A549 (cell line): Measurements from ENCODE around the gene FERD3L. TPM values are rescaled to one million over a fixed set of nuclear protein-coding genes. Genes with fewer than 3 reads are reported as not detected.

ENCODE experiments used
- ATAC-seq, 2 experiments: fragments of 200-7000 bp in 1 of 2; fragments of >200 bp in 1 of 2; cut with Nextera tagmentation in 1 of 2; cut with Tn5 transposase in 1 of 2; 3 replicates each; pipeline versions ENCODE4 v1.8.0 to v1.9.1; 2018 to 2020; ENCODE audit warnings: mild to moderate bottlenecking in 1 of 2, moderate library complexity in 1 of 2
- CTCF ChIA-PET: fragments of 300-600 bp; sonication (Branson Sonifier 250); formaldehyde crosslinking; extraction: SDS; loops from one replicate; lab custom pipeline; 2021; ENCODE audit warnings: antibody characterized with exemption, inconsistent platforms; lab: Yijun Ruan, JAX
- POLR2A ChIA-PET: fragments of 350-600 bp; formaldehyde crosslinking; extraction: SDS; loops from one replicate; lab custom pipeline; 2021; ENCODE audit warnings: antibody characterized with exemption, inconsistent platforms; lab: Yijun Ruan, JAX
- DNase-seq, 2 experiments: peaks; one replicate each; pipeline versions ENCODE4 v3.0.0 to v3.0.0-alpha.2; 2011 to 2016; ENCODE audit warnings: low read depth in 1 of 2, low spot score in 1 of 2
- FAIRE-seq: peaks from 2 replicates; lab custom pipeline; 2011; peaks lifted over from hg19 to GRCh38; lab: Jason Lieb, UNC
- H3K27ac ChIP-seq, 2 experiments: fragments of >200 bp; sonication (Bioruptor Twin); formaldehyde crosslinking; 3 replicates each; pipeline ENCODE4 v1.5.1; 2016 to 2017
- H3K4me1 ChIP-seq: fragments of >200 bp; sonication (Bioruptor Twin); formaldehyde crosslinking; 3 replicates; pipeline ENCODE4 v1.6.1; 2016
- H3K4me2 ChIP-seq: fragments of >200 bp; sonication (Bioruptor Twin); formaldehyde crosslinking; 3 replicates; pipeline ENCODE4 v1.6.1; 2016
- H3K4me3 ChIP-seq: fragments of >200 bp; sonication (Bioruptor Twin); formaldehyde crosslinking; 3 replicates; pipeline ENCODE4 v1.5.1; 2016
- H3K9me3 ChIP-seq: fragments of >200 bp; sonication (Bioruptor Twin); formaldehyde crosslinking; 3 replicates; pipeline ENCODE4 v1.6.1; 2016
- CBX2 ChIP-seq: fragments of 200-600 bp; sonication (generic); IDR thresholded peaks from 2 replicates; pipeline ENCODE4 v1.6.1; 2016; ENCODE audit warnings: low read depth, mild to moderate bottlenecking, borderline replicate concordance
- CBX8 ChIP-seq: fragments of 200-600 bp; sonication (generic); IDR thresholded peaks from 2 replicates; pipeline ENCODE4 v1.6.1; 2016
- CEBPB ChIP-seq, 2 experiments: fragments of >200 bp in 1 of 2; sonication (Bioruptor Twin) in 1 of 2; formaldehyde crosslinking in 1 of 2; IDR thresholded peaks; 2 replicates each; pipeline ENCODE4 v1.6.1; 2012 to 2016
- CHD2 ChIP-seq: fragments of 150-350 bp; IDR thresholded peaks from 2 replicates; pipeline ENCODE4 v1.6.1; 2014; ENCODE audit warnings: low read length; ENCODE audit not compliant: partially characterized antibody
- EHF ChIP-seq: fragments of 250-450 bp; sonication (Bioruptor Pico); IDR thresholded peaks from 2 replicates; pipeline ENCODE4 v1.5.0; 2020; ENCODE audit warnings: mild to moderate bottlenecking
- EHMT2 ChIP-seq: fragments of 200-600 bp; sonication (generic); IDR thresholded peaks from 2 replicates; pipeline ENCODE4 v1.6.1; 2016; ENCODE audit warnings: antibody characterized with exemption, low read depth, mild to moderate bottlenecking, moderate library complexity
- FOXS1 ChIP-seq: fragments of 250-450 bp; sonication (Bioruptor Pico); IDR thresholded peaks from 2 replicates; pipeline ENCODE4 v1.5.0; 2020; ENCODE audit warnings: mild to moderate bottlenecking, moderate library complexity
- GATA3 ChIP-seq: IDR thresholded peaks from 2 replicates; pipeline ENCODE4 v1.6.1; 2012; ENCODE audit warnings: borderline replicate concordance
- HOXB5 ChIP-seq: fragments of 250-450 bp; sonication (Bioruptor Pico); IDR thresholded peaks from 2 replicates; pipeline ENCODE4 v1.5.0; 2020; ENCODE audit warnings: mild to moderate bottlenecking, moderate library complexity
- JUN ChIP-seq, 2 experiments: fragments of >200 bp; sonication (Bioruptor Twin); formaldehyde crosslinking; IDR thresholded peaks; 2 replicates in 1 of 2; 3 replicates in 1 of 2; pipeline ENCODE4 v1.6.1; 2016 to 2017
- JUNB ChIP-seq: fragments of >200 bp; sonication (Bioruptor Twin); formaldehyde crosslinking; IDR thresholded peaks from 2 replicates; pipeline ENCODE4 v1.6.1; 2016
- KDM1A ChIP-seq: fragments of 200-600 bp; sonication (generic); IDR thresholded peaks from 2 replicates; pipeline ENCODE4 v1.6.1; 2016; ENCODE audit warnings: low read depth, mild to moderate bottlenecking
- KDM5A ChIP-seq: fragments of 200-600 bp; sonication (generic); IDR thresholded peaks from 2 replicates; pipeline ENCODE4 v1.6.1; 2016; ENCODE audit warnings: antibody characterized with exemption, mild to moderate bottlenecking
- MAFK ChIP-seq: fragments of 450-650 bp; IDR thresholded peaks from 2 replicates; pipeline ENCODE4 v1.6.1; 2014; ENCODE audit not compliant: partially characterized antibody
- NPAS2 ChIP-seq: fragments of 250-450 bp; sonication (Bioruptor Pico); IDR thresholded peaks from 2 replicates; pipeline ENCODE4 v1.8.0; 2022; ENCODE audit warnings: mild to moderate bottlenecking, moderate library complexity, borderline replicate concordance
- POLR2A ChIP-seq: IDR thresholded peaks from 2 replicates; pipeline ENCODE4 v1.6.1; 2012; ENCODE audit warnings: mild to moderate bottlenecking, low read length
- POLR2AphosphoS2 ChIP-seq: conservative IDR thresholded peaks from 2 replicates; pipeline ENCODE4 v1.6.1; 2012; ENCODE audit warnings: low read length, improper control_type of control experiment, inconsistent platforms
- RAD21 ChIP-seq, 2 experiments: fragments of >200 bp in 1 of 2; sonication (Bioruptor Twin) in 1 of 2; formaldehyde crosslinking in 1 of 2; IDR thresholded peaks in 1 of 2; conservative IDR thresholded peaks in 1 of 2; 2 replicates in 1 of 2; 3 replicates in 1 of 2; pipeline ENCODE4 v1.6.1; 2012 to 2018; ENCODE audit warnings: inconsistent platforms in 1 of 2
- RNF2 ChIP-seq: fragments of 200-600 bp; sonication (generic); IDR thresholded peaks from 2 replicates; pipeline ENCODE4 v1.6.1; 2016; ENCODE audit warnings: low read depth, mild to moderate bottlenecking, antibody characterized with exemption, moderate library complexity, borderline replicate concordance
- SMC3 ChIP-seq: fragments of >200 bp; sonication (Bioruptor Twin); formaldehyde crosslinking; IDR thresholded peaks from 3 replicates; pipeline ENCODE4 v1.6.1; 2018; ENCODE audit warnings: inconsistent platforms
- ZNF302 ChIP-seq: fragments of 250-450 bp; sonication (Bioruptor Pico); IDR thresholded peaks from 2 replicates; pipeline ENCODE4 v1.9.0; 2021; ENCODE audit warnings: inconsistent platforms, mild to moderate bottlenecking, moderate library complexity
- ZSCAN20 ChIP-seq: fragments of 250-450 bp; sonication (Bioruptor Pico); IDR thresholded peaks from 2 replicates; pipeline ENCODE4 v1.8.0; 2022; ENCODE audit warnings: mild to moderate bottlenecking, moderate library complexity
- WGBS: methylation state at CpG from one replicate; pipeline ENCODE4 v1.1.6; 2017; ENCODE audit errors: missing lambda C conversion rate; 5-methylcytosine and 5-hydroxymethylcytosine counted together
- polyA plus RNA-seq, 4 experiments: library from polyadenylated mRNA; depleted of rRNA in 3 of 4; stranded (reverse); fragments of >200 nt; fragmentation: RNase III in 1 of 4; extraction: RNeasy Plus Mini Kit Qiagen cat#74134 plus additional on column Dnase treatment in 1 of 4; gene quantifications; 2 replicates in 3 of 4; 3 replicates in 1 of 4; pipeline ENCODE4 v1.2.3, GENCODE V29; 2011 to 2017
- TF ChIP-seq, protein P1 (sequence below): fragments of >200 bp; sonication (Bioruptor Twin); formaldehyde crosslinking; IDR thresholded peaks from 2 replicates; pipeline ENCODE4 v1.6.1; 2016
- TF ChIP-seq, protein P2 (sequence below): fragments of 250-450 bp; sonication (Bioruptor Pico); IDR thresholded peaks from 2 replicates; pipeline ENCODE4 v1.5.0; 2021; ENCODE audit warnings: mild to moderate bottlenecking, moderate library complexity, borderline replicate concordance
- TF ChIP-seq, protein P3 (sequence below): fragments of 200-600 bp; sonication (generic); IDR thresholded peaks from 2 replicates; pipeline ENCODE4 v1.6.1; 2016; ENCODE audit warnings: antibody characterized with exemption, mild to moderate bottlenecking, moderate library complexity
- TF ChIP-seq, protein P4 (sequence below): fragments of >200 bp; sonication (Bioruptor Twin); formaldehyde crosslinking; IDR thresholded peaks from 3 replicates; pipeline ENCODE4 v1.5.1; 2016
- TF ChIP-seq, protein P5 (sequence below): IDR thresholded peaks from 2 replicates; pipeline ENCODE4 v1.6.1; 2012; ENCODE audit warnings: low read depth, borderline replicate concordance

The FERD3L gene
- polyA plus RNA-seq, 2 of the 4 experiments (the other 2 are of a cell fraction), result not detected

DNA sequence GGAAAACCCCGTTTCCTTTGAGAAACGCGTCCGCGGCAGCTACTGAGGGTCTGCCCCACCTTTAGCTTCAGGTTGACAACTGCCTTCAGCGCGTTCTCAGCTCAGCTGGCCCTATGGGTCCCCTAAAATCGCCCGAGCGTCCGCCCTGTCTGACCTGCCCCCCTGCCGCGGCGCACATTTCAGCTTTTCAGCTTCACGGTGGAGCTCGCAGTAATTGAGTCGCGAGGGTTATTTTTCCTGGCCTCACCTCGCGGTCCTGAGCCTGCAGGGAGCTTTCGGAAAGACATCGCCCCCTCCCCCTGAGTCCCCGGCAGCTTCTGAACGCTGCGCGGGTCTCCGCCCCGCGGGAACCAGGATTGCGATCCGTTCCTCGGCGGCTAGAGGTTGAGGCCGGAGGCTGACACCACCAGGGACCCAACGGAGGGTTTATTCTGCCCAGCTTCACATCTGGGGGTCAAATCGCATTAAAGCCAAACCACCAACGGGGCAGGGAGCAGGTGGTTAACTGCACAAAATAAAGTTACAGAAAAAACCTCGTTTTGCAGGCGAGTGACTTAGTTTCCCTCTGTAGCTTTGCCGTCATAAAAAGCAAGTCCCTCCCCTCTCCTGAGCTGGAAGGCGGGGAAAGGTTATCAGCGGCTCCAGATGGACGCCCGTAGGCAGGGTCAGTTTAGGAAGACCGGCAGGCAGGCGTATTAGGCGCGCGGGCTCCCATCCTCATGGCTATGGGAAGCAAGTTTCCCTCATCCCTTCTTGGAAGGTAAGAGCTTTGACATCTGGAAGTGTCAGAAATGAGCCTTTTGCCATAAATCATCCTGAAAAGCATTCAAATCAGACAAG, 38.8 kb downstream of the FERD3L start:
- ChIA-PET CTCF (interaction anchor here (0.6 to 1.2 kb wide), 2 partner anchors 515 to 516 kb away, joined by 3 to 4 read pairs; no protein-coding TSS in a partner anchor), POLR2A (no interaction called here)
- H3K27ac ChIP-seq, result no peak overlapping the region
- DNase-seq (no peak), ATAC-seq (no peak), FAIRE-seq (no peak)
- H3K4me3 ChIP-seq, result no peak overlapping the region
- TF ChIP-seq, protein P1, sequence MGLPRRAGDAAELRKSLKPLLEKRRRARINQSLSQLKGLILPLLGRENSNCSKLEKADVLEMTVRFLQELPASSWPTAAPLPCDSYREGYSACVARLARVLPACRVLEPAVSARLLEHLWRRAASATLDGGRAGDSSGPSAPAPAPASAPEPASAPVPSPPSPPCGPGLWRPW, result no peak
- TF ChIP-seq RAD21 (conservative IDR thresholded peaks at IDR 0.05 in 1 of 2, IDR thresholded peaks at IDR 0.05 in 1 of 2) (no peak), EHF (CRISPR knock-in tag) (no peak), RNF2 (no peak), CHD2 (no peak), HOXB5 (CRISPR knock-in tag) (no peak), ZSCAN20 (CRISPR knock-in tag) (no peak), POLR2AphosphoS2 (no peak), POLR2A (no peak), CBX8 (no peak), FOXS1 (CRISPR knock-in tag) (no peak), MAFK (no peak), EHMT2 (no peak), KDM5A (no peak)
- TF ChIP-seq, protein P2, sequence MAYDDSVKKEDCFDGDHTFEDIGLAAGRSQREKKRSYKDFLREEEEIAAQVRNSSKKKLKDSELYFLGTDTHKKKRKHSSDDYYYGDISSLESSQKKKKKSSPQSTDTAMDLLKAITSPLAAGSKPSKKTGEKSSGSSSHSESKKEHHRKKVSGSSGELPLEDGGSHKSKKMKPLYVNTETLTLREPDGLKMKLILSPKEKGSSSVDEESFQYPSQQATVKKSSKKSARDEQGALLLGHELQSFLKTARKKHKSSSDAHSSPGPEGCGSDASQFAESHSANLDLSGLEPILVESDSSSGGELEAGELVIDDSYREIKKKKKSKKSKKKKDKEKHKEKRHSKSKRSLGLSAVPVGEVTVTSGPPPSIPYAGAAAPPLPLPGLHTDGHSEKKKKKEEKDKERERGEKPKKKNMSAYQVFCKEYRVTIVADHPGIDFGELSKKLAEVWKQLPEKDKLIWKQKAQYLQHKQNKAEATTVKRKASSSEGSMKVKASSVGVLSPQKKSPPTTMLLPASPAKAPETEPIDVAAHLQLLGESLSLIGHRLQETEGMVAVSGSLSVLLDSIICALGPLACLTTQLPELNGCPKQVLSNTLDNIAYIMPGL (CRISPR knock-in tag), result no peak
- TF ChIP-seq, protein P3, sequence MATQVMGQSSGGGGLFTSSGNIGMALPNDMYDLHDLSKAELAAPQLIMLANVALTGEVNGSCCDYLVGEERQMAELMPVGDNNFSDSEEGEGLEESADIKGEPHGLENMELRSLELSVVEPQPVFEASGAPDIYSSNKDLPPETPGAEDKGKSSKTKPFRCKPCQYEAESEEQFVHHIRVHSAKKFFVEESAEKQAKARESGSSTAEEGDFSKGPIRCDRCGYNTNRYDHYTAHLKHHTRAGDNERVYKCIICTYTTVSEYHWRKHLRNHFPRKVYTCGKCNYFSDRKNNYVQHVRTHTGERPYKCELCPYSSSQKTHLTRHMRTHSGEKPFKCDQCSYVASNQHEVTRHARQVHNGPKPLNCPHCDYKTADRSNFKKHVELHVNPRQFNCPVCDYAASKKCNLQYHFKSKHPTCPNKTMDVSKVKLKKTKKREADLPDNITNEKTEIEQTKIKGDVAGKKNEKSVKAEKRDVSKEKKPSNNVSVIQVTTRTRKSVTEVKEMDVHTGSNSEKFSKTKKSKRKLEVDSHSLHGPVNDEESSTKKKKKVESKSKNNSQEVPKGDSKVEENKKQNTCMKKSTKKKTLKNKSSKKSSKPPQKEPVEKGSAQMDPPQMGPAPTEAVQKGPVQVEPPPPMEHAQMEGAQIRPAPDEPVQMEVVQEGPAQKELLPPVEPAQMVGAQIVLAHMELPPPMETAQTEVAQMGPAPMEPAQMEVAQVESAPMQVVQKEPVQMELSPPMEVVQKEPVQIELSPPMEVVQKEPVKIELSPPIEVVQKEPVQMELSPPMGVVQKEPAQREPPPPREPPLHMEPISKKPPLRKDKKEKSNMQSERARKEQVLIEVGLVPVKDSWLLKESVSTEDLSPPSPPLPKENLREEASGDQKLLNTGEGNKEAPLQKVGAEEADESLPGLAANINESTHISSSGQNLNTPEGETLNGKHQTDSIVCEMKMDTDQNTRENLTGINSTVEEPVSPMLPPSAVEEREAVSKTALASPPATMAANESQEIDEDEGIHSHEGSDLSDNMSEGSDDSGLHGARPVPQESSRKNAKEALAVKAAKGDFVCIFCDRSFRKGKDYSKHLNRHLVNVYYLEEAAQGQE, result no peak
- TF ChIP-seq, protein P4, sequence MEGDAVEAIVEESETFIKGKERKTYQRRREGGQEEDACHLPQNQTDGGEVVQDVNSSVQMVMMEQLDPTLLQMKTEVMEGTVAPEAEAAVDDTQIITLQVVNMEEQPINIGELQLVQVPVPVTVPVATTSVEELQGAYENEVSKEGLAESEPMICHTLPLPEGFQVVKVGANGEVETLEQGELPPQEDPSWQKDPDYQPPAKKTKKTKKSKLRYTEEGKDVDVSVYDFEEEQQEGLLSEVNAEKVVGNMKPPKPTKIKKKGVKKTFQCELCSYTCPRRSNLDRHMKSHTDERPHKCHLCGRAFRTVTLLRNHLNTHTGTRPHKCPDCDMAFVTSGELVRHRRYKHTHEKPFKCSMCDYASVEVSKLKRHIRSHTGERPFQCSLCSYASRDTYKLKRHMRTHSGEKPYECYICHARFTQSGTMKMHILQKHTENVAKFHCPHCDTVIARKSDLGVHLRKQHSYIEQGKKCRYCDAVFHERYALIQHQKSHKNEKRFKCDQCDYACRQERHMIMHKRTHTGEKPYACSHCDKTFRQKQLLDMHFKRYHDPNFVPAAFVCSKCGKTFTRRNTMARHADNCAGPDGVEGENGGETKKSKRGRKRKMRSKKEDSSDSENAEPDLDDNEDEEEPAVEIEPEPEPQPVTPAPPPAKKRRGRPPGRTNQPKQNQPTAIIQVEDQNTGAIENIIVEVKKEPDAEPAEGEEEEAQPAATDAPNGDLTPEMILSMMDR, result no peak
- no peaks in the 10 kb centered on the region for H3K9me3 ChIP-seq
- 59% methylated on average over 49 of the region's 49 CpGs for WGBS
- H3K4me1 ChIP-seq, result no peaks in the 10 kb centered on the region
- H3K4me2 ChIP-seq, result no peak overlapping the region

DNA sequence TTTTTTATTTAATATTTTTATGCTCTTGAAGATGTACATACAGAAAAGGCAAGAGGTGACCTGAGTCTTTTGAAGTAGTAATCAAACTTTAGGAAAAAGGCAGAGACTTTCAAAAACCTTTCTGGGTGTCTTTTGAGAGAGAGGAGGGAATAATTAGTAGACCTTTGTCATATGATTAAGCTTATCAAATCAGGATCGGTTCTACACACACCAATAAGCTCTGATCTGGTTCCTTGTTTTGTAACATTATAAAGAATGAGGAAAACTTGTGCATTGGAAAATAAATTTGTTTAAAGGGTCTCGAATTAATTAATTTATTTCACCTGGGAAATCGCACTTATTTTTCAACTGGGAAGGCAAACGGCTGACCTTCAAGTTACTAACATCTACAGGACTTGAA, 39.7 kb downstream of the FERD3L start:
- ChIA-PET POLR2A (no interaction called here), CTCF (interaction anchor here (1.2 kb wide), 1 partner anchor 515 kb away, joined by 4 read pairs; no protein-coding TSS in a partner anchor)
- ATAC-seq (no peak), FAIRE-seq (no peak), DNase-seq (no peak)
- no peak overlapping the region for H3K27ac ChIP-seq
- TF ChIP-seq, protein P5, sequence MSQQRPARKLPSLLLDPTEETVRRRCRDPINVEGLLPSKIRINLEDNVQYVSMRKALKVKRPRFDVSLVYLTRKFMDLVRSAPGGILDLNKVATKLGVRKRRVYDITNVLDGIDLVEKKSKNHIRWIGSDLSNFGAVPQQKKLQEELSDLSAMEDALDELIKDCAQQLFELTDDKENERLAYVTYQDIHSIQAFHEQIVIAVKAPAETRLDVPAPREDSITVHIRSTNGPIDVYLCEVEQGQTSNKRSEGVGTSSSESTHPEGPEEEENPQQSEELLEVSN, result no peak
- TF ChIP-seq GATA3, result no peak
- no peak for TF ChIP-seq CEBPB (IDR thresholded peaks at IDR 0.05)
- TF ChIP-seq JUNB, result no peak
- no peak for TF ChIP-seq SMC3
- no peak for TF ChIP-seq HOXB5 (CRISPR knock-in tag)
- TF ChIP-seq CBX2, result no peak
- TF ChIP-seq JUN (IDR thresholded peaks at IDR 0.05), result no peak
- TF ChIP-seq, protein P1, result no peak
- no peak for TF ChIP-seq NPAS2 (CRISPR knock-in tag)
- TF ChIP-seq RAD21 (conservative IDR thresholded peaks at IDR 0.05 in 1 of 2, IDR thresholded peaks at IDR 0.05 in 1 of 2), result no peak
- TF ChIP-seq ZNF302 (CRISPR knock-in tag), result no peak
- no peak for TF ChIP-seq ZSCAN20 (CRISPR knock-in tag)
- TF ChIP-seq KDM1A, result no peak
- H3K9me3 ChIP-seq, result no peaks in the 10 kb centered on the region
- 38% methylated on average over 4 of the region's 4 CpGs for WGBS
- H3K4me3 ChIP-seq, result no peak overlapping the region
- no peaks in the 10 kb centered on the region for H3K4me1 ChIP-seq
- no peak overlapping the region for H3K4me2 ChIP-seq
